OCI-LY7 (cell line): ENCODE results near the gene DYNLT3.

ENCODE experiments used
- CTCF ChIP-seq: fragments of 200-600 bp; sonication (generic); conservative IDR thresholded peaks from 2 replicates; pipeline ENCODE4 v1.5.1; 2014; ENCODE audit warnings: mild to moderate bottlenecking, antibody characterized with exemption, low read length, moderate library complexity, mixed read lengths
- EZH2phosphoT487 ChIP-seq: fragments of 200-600 bp; sonication (generic); IDR thresholded peaks from 2 replicates; pipeline ENCODE4 v1.6.1; 2018; ENCODE audit warnings: low read depth, borderline replicate concordance, mild to moderate bottlenecking, mixed run types, antibody characterized with exemption, low read length, moderate library complexity, mixed read lengths

DNA sequence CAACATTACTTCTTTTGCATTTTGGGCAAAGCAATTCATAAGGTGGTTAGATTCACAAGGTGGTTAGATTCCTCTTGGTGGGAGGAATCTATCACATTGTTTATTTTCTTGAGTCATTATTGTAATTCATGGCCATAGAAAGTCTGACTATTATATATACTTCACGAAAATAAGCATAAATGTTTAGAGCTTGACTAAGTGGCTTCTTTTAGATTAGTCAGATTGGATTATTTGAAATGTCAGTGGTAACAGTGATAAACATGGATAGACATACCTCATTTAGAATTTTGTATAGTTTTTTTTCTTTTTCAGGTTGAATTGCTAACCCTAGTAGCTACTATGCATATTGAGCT is 24.9 kb upstream of the DYNLT3 start:
- TF ChIP-seq CTCF (no peak), EZH2phosphoT487 (no peak)
